ENCODE data around the gene KIDINS220.

The KIDINS220 gene

DNA sequence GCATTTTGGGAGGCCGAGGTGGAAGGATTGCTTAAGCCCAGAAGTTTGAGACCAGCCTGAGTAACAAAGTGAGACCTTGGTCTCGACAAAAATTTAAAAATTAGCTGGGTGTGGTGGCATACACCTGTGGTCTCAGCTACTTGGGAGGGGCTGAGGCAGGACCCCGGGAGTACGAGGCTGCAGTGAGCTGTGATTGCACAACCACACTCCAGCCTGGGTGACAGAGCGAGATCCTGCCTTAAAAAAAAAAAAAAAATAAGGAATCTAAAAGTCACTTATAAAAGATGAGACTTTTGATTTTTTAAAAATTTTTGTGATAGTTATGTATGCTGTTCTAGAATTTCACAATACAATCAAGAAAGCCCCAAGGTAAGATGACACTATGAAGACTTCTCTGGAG lies 122.4 kb downstream of the KIDINS220 start:
- no peak overlapping the region for H4K8ac ChIP-seq (ENCODE audit: low read depth, low read length)
- no peak overlapping the region for H2AFZ ChIP-seq (ENCODE audit: insufficient read depth, low read length, poor library complexity)
- no peak for DNase-seq
- H3K27me3 ChIP-seq (ENCODE audit: insufficient read depth, low read length) = no peaks in the 10 kb centered on the region
- H3K4me1 ChIP-seq (ENCODE audit: control insufficient read depth in 1 of 2, insufficient read depth in 2 of 2, low read length in 2 of 2) = no peaks in the 10 kb centered on the region
- no peaks in the 10 kb centered on the region for H3K36me3 ChIP-seq (ENCODE audit: control insufficient read depth in 1 of 2, insufficient read depth in 2 of 2, low read length in 2 of 2)
- H3K4ac ChIP-seq (ENCODE audit: low read depth, low read length) = no peak overlapping the region
- no peak overlapping the region for H3K18ac ChIP-seq (ENCODE audit: low read length)
- H3K23ac ChIP-seq (ENCODE audit: low read length) = no peak overlapping the region
- H3K9me3 ChIP-seq (ENCODE audit: insufficient read depth, low read depth, low read length) = no peaks in the 10 kb centered on the region
- no peak overlapping the region for H4K12ac ChIP-seq (ENCODE audit: low read depth, low read length)
- H3K4me2 ChIP-seq (ENCODE audit: low read length) = no peak overlapping the region
- no peak overlapping the region for H4K91ac ChIP-seq (ENCODE audit: low read depth, low read length)
- H3K9ac ChIP-seq (ENCODE audit: low read length) = no peak overlapping the region
- H2BK12ac ChIP-seq (ENCODE audit: low read length) = no peak overlapping the region
- no peak overlapping the region for H2BK5ac ChIP-seq (ENCODE audit: low read depth, low read length, poor library complexity)
- H3K79me2 ChIP-seq (ENCODE audit: control insufficient read depth, insufficient read depth, low read length, poor library complexity) = no peaks in the 10 kb centered on the region
- no peak overlapping the region for H2BK120ac ChIP-seq (ENCODE audit: insufficient read depth, low read length, poor library complexity)
- H3K79me1 ChIP-seq (ENCODE audit: low read length) = no peaks in the 10 kb centered on the region
- H2AK5ac ChIP-seq (ENCODE audit: low read length) = no peak overlapping the region
- whole genome bisulfite sequencing (ENCODE audit: extremely low coverage, insufficient coverage, insufficient read length) = no CpG with 5 or more reads among the region's 5 CpGs
- no peak overlapping the region for H3K27ac ChIP-seq (ENCODE audit: low read depth, low read length)
- no peak overlapping the region for H3K4me3 ChIP-seq (ENCODE audit: low read depth, low read length)
- H3K14ac ChIP-seq (ENCODE audit: low read length) = no peak overlapping the region

DNA sequence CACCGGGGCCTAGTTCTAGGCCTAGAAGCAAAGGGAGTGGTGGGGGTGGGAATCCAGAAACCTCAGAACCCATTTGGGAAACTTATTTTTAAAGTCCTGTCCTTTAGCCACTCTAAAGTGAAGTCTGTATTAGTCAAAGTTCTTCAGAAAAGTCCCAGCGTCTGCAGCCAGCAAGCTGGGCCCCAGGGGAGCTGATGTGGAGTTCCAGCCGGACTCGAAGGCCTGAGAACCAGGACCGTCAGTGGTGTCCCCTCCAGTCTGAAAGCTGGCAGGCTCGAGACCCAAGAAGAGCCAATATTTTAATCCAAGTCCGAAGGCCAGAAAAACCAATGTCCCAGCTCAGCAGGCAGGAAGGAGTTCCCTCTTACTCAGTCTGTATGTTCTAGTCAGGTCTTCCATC lies 123.1 kb downstream of the KIDINS220 start:
- H3K14ac ChIP-seq (ENCODE audit: low read length) = no peak overlapping the region
- H2BK5ac ChIP-seq (ENCODE audit: low read depth, low read length, poor library complexity) = no peak overlapping the region
- H3K4ac ChIP-seq (ENCODE audit: low read depth, low read length) = no peak overlapping the region
- no peak overlapping the region for H3K23ac ChIP-seq (ENCODE audit: low read length)
- no peak overlapping the region for H2BK12ac ChIP-seq (ENCODE audit: low read length)
- H2AFZ ChIP-seq (ENCODE audit: insufficient read depth, low read length, poor library complexity) = no peak overlapping the region
- no peak overlapping the region for H2AK5ac ChIP-seq (ENCODE audit: low read length)
- no peak overlapping the region for H3K9ac ChIP-seq (ENCODE audit: low read length)
- H3K4me2 ChIP-seq (ENCODE audit: low read length) = no peak overlapping the region
- no peaks in the 10 kb centered on the region for H3K79me2 ChIP-seq (ENCODE audit: control insufficient read depth, insufficient read depth, low read length, poor library complexity)
- no peaks in the 10 kb centered on the region for H3K79me1 ChIP-seq (ENCODE audit: low read length)
- H4K91ac ChIP-seq (ENCODE audit: low read depth, low read length) = no peak overlapping the region
- H3K27me3 ChIP-seq (ENCODE audit: insufficient read depth, low read length) = no peaks in the 10 kb centered on the region
- WGBS (ENCODE audit: extremely low coverage, insufficient coverage, insufficient read length) = no CpG with 5 or more reads among the region's 7 CpGs
- no peaks in the 10 kb centered on the region for H3K36me3 ChIP-seq (ENCODE audit: control insufficient read depth in 1 of 2, insufficient read depth in 2 of 2, low read length in 2 of 2)
- no peaks in the 10 kb centered on the region for H3K4me1 ChIP-seq (ENCODE audit: control insufficient read depth in 1 of 2, insufficient read depth in 2 of 2, low read length in 2 of 2)
- H3K4me3 ChIP-seq (ENCODE audit: low read depth, low read length) = no peak overlapping the region
- H3K27ac ChIP-seq (ENCODE audit: low read depth, low read length) = no peak overlapping the region
- H3K9me3 ChIP-seq (ENCODE audit: insufficient read depth, low read depth, low read length) = peaks cover 2% of the 10 kb centered on the region
- H3K18ac ChIP-seq (ENCODE audit: low read length) = no peak overlapping the region
- DNase-seq = no peak
- no peak overlapping the region for H4K8ac ChIP-seq (ENCODE audit: low read depth, low read length)
- H4K12ac ChIP-seq (ENCODE audit: low read depth, low read length) = no peak overlapping the region
- H2BK120ac ChIP-seq (ENCODE audit: insufficient read depth, low read length, poor library complexity) = no peak overlapping the region

DNA sequence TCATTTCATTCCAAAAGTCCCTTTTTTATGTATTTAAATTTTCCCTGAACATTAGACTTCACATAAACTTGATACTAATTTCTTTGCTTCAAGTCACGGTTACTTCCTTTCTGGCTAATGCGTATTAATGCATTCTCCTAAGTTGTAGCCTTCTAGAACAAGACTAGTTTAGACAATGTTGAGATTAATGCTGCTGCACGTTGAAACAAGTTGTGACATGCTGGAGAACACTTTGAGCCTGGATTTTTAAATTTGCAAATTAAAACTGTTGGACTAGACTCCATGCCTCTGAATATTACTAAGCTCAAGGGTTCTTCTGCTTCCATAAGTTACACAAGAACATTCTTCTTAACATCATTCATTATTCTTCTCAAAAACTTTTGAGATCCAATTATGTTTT lies 126.5 kb downstream of the KIDINS220 start:
- H4K12ac ChIP-seq (ENCODE audit: low read depth, low read length) = no peak overlapping the region
- no peaks in the 10 kb centered on the region for H3K36me3 ChIP-seq (ENCODE audit: control insufficient read depth in 1 of 2, insufficient read depth in 2 of 2, low read length in 2 of 2)
- H3K79me2 ChIP-seq (ENCODE audit: control insufficient read depth, insufficient read depth, low read length, poor library complexity) = no peaks in the 10 kb centered on the region
- H3K9me3 ChIP-seq (ENCODE audit: insufficient read depth, low read depth, low read length) = peaks cover 2% of the 10 kb centered on the region
- no peak overlapping the region for H4K91ac ChIP-seq (ENCODE audit: low read depth, low read length)
- no peak overlapping the region for H3K9ac ChIP-seq (ENCODE audit: low read length)
- no peak overlapping the region for H3K27ac ChIP-seq (ENCODE audit: low read depth, low read length)
- no peak for DNase-seq
- no peak overlapping the region for H2AFZ ChIP-seq (ENCODE audit: insufficient read depth, low read length, poor library complexity)
- no CpG with 5 or more reads among the region's 3 CpGs for WGBS (ENCODE audit: extremely low coverage, insufficient coverage, insufficient read length)
- no peak overlapping the region for H3K4me3 ChIP-seq (ENCODE audit: low read depth, low read length)
- H3K27me3 ChIP-seq (ENCODE audit: insufficient read depth, low read length) = no peaks in the 10 kb centered on the region
- no peaks in the 10 kb centered on the region for H3K4me1 ChIP-seq (ENCODE audit: control insufficient read depth in 1 of 2, insufficient read depth in 2 of 2, low read length in 2 of 2)
- H3K18ac ChIP-seq (ENCODE audit: low read length) = no peak overlapping the region
- H3K79me1 ChIP-seq (ENCODE audit: low read length) = no peaks in the 10 kb centered on the region
- no peak overlapping the region for H2BK5ac ChIP-seq (ENCODE audit: low read depth, low read length, poor library complexity)
- no peak overlapping the region for H4K8ac ChIP-seq (ENCODE audit: low read depth, low read length)
- H2BK12ac ChIP-seq (ENCODE audit: low read length) = no peak overlapping the region
- H3K23ac ChIP-seq (ENCODE audit: low read length) = no peak overlapping the region
- no peak overlapping the region for H2AK5ac ChIP-seq (ENCODE audit: low read length)
- H2BK120ac ChIP-seq (ENCODE audit: insufficient read depth, low read length, poor library complexity) = no peak overlapping the region
- H3K14ac ChIP-seq (ENCODE audit: low read length) = no peak overlapping the region
- no peak overlapping the region for H3K4ac ChIP-seq (ENCODE audit: low read depth, low read length)
- no peak overlapping the region for H3K4me2 ChIP-seq (ENCODE audit: low read length)

DNA sequence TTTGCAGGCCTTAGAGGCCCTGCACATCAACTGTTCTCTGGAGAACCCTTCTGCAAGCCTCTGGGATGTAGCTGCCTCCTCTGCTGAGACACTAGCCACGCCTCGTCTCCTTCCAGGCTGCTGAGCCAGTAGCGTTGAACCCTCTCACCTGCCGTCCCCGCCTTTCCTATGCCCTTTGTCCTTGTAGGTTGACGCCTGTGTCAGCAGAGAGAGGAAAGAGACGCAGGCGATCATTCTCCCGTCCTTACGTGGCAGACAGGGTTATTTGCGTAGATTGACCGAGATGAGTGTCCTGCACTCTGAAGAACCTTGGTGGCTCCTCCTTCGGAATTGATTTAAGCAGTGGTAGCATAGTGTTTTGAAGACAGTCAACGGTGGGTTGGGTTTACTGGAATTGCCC lies 127.8 kb downstream of the KIDINS220 start:
- Histone ChIP-seq H2AFZ (ENCODE audit: insufficient read depth, low read length, poor library complexity) (no peak overlapping the region), H3K79me1 (ENCODE audit: low read length) (no peaks in the 10 kb centered on the region), H4K8ac (ENCODE audit: low read depth, low read length) (no peak overlapping the region), H3K9ac (ENCODE audit: low read length) (no peak overlapping the region), H2AK5ac (ENCODE audit: low read length) (no peak overlapping the region), H3K23ac (ENCODE audit: low read length) (no peak overlapping the region), H3K4me1 (ENCODE audit: control insufficient read depth in 1 of 2, insufficient read depth in 2 of 2, low read length in 2 of 2) (no peaks in the 10 kb centered on the region), H3K4me2 (ENCODE audit: low read length) (no peak overlapping the region), H4K12ac (ENCODE audit: low read depth, low read length) (no peak overlapping the region), H3K36me3 (ENCODE audit: control insufficient read depth in 1 of 2, insufficient read depth in 2 of 2, low read length in 2 of 2) (no peaks in the 10 kb centered on the region), H2BK120ac (ENCODE audit: insufficient read depth, low read length, poor library complexity) (no peak overlapping the region), H3K27ac (ENCODE audit: low read depth, low read length) (no peak overlapping the region), H3K18ac (ENCODE audit: low read length) (no peak overlapping the region), H3K14ac (ENCODE audit: low read length) (no peak overlapping the region), H3K4me3 (ENCODE audit: low read depth, low read length) (no peak overlapping the region), H4K91ac (ENCODE audit: low read depth, low read length) (no peak overlapping the region), H3K79me2 (ENCODE audit: control insufficient read depth, insufficient read depth, low read length, poor library complexity) (no peaks in the 10 kb centered on the region), H3K27me3 (ENCODE audit: insufficient read depth, low read length) (no peaks in the 10 kb centered on the region), H3K4ac (ENCODE audit: low read depth, low read length) (no peak overlapping the region), H2BK12ac (ENCODE audit: low read length) (no peak overlapping the region), H3K9me3 (ENCODE audit: insufficient read depth, low read depth, low read length) (peaks cover 2% of the 10 kb centered on the region), H2BK5ac (ENCODE audit: low read depth, low read length, poor library complexity) (no peak overlapping the region)
- no CpG with 5 or more reads among the region's 14 CpGs for WGBS (ENCODE audit: extremely low coverage, insufficient coverage, insufficient read length)
- no peak for DNase-seq

Data from trophoblast cell (in vitro differentiated cells and primary cell).